NCI-H1048 (cell line): ENCODE measurements around the gene DTYMK.
"Not testable (repeated sequence)": the region's sequence is repeated elsewhere in the genome, so short reads cannot be mapped to it uniquely, and the experiment has no call there.

Source experiments
- DNase-seq: peaks from one replicate; lab custom pipeline; 2025; lab: John Stamatoyannopoulos, UW

Gene DTYMK

GRCh38 chr2:241671457-241672240 lies 15.0 kb downstream of the DTYMK start:
- no peak for DNase-seq

DNA sequence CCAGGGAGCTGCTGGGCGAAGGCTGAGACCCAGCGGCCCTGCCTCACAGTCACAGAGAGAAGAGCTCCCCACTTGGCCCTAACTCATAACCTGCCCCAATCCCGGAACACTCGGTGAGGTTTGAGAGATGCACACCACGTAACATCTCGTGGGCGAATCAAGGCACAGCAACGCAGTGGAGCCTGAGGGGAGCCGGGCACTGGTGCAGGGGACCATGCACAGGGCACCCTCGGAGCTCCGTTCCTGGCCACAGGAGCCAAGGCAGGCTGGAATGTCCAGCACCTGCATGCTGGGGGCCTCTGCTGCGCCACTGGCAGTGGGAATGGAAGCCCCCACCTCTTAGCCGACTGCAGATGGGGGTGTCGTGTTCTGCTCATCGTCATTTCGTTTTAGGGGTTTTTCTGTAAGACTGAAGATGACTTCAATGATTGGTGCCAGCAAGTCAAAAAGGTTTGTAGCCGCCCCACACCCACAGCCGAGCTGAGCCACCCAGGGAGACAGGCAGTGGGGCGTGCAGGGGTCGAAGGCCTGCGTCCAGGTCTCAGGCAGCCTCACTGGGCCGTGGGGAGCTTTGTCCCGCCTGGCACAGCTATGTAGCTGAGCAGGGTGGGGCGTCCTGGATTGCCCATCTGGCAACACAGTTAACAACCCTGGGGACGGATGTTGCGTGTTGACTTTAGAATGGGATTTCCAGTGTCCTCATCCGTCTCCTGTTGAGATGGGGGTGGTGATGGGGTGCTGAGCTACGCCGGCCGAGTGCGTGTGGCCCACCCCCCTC lies 16.1 kb downstream of the DTYMK start:
- DNase-seq = no peak

DNA sequence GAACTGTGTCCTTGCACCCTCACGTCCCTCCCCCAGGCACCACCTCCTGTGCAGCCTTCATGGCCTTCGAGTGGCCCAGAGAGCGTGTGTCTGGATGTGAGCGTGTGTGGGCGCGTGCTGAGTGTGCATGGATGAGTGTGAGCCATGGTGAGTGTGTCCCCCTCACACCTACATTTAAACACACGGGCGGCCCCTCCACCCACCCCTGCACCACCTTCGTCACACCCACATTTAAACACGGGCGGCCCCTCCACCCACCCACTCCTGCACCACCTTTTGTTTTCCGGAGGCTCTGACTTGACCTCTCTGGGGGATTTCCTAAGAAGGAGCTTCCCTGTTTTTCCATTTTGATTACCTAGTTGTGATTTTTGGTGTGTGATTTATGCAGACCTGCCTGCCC lies 17.8 kb downstream of the DTYMK start:
- DNase-seq = no peak

DNA sequence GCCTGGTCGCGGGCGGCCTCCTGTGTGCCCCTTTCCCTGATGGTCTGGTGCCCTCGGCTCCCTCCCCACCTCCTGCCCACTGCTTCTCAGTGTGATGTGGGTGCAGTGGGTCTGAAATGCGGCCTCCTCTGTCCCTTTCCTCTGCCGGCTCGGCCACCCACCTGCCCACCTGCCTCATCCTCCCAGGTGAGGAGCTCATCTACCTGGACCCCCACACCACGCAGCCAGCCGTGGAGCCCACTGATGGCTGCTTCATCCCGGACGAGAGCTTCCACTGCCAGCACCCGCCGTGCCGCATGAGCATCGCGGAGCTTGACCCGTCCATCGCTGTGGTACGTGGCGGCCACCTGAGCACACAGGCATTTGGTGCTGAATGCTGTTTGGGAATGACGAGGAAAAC lies 18.3 kb downstream of the DTYMK start:
- DNase-seq = no peak

DNA sequence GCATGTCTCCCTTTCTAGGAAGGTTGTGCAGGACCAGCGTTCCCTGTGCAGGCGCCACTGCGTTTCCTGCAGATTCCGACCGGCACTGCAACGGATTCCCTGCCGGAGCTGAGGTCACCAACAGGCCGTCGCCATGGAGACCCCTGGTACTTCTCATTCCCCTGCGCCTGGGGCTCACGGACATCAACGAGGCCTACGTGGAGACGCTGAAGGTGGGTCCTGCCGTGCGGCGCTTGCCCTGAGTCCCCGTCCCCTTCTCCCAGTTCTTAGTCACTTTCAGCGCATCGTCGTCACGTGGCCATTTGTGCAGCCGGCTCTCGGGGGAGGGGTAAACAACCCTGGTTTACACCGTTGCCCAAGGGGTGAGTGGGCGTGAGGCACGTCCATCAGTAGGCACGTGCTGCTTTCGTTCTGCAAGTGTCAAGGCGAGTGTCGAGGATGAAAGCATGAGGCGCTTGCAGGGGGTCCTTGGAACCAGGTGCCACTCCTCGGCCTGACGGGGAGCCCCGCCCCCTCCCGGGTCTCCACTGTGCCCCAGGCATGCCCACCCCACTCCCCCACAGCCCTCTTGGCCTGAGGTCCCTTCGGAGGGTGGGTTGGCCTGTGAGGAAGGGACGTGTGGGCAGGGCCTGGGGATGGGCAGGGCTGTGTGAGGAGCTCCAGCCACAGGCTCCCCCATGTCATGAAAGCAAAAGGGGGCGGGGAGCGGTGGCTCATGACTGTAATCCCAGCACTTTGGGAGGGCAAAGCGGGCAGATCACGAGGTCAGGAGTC lies 19.8 kb downstream of the DTYMK start:
- DNase-seq = no peak

DNA sequence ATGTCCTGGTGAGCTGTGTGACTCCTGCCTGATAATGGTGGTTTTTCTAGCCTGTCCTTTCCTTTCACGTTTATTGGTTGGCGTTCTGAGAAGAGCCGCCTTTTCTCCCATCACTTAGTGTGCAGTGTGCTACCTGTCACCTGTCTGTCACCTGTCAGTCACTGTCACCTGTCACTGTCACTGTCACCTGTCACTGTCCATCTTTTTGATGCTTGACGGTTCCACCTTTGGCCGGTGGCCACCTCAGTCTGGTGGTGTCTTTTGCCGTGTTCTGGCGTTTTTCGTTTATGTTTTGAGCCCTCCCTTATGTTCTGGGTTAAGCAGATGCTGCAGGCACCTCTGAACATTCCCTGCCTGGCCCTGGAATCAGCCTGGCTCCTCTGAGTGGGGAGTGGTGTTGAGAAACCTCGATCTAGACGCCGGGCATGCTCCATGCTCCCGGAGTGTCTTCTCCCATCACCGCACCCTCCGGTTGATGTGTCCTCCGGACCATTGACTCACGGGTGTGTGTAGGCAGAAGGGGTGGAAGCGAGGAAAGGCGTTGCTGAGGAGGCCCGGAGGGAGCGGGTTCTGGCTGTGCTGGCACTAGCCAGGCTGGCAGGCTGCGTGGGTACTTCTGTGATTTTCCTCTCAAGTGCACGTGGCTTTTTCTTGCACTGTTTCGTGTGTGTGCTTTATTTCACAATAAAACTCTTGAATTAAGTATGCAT lies 20.7 kb downstream of the DTYMK start:
- no peak for DNase-seq

DNA sequence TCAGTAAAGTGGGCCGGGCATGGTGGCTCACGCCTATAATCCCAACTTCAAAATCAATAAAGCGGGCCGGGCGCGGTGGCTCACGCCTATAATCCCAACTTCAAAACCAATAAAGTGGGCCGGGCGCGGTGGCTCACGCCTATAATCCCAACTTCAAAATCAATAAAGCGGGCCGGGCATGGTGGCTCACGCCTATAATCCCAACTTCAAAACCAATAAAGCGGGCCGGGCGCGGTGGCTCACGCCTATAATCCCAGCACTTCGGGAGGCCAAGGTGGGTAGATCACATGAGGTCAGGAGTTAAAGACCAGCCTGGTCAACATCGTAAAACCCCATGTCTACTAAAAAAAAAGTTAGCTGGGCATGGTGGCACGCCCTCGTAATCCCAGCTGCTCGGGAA lies 23.9 kb downstream of the DTYMK start:
- DNase-seq = not testable (repeated sequence)

DNA sequence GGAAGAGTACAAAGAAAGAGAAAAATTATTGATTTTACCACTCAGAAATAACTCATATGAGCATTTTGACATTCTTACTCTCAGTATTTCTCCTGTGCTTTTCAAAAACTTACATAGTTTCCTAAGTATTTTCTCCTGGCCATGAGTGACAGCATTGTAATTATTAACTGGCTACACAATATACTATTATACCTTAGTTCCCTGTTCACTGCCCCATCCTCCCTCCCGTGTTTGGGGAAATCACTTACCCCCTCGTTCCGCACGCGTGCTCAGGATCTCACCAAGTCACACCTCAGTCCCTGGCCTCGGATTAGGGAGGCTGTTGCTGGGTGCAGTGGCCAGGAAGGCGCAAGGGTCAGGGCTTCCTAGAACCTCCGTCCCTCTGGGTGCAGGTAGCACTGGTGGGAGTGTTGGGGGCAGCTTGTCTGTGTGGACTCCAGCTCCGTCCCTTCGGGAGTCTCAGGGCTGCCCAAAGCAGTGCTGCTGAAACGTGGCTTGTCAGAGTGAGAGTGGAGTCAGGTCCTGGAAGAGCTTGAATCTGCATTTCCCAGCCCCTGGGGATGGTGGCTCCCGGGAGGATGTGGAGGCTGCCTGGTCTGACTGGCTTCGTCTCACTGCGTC lies 25.9 kb downstream of the DTYMK start:
- DNase-seq = no peak

- peak; percentile 4 for DNase-seq
Observed at GRCh38 chr2:241659150-241659739, 27.4 kb downstream of the DTYMK start.

- DNase-seq = no peak
Observed at GRCh38 chr2:241658296-241658695, 28.3 kb downstream of the DTYMK start.

- no peak for DNase-seq
Observed at GRCh38 chr2:241657786-241658254, 28.8 kb downstream of the DTYMK start.

DNA sequence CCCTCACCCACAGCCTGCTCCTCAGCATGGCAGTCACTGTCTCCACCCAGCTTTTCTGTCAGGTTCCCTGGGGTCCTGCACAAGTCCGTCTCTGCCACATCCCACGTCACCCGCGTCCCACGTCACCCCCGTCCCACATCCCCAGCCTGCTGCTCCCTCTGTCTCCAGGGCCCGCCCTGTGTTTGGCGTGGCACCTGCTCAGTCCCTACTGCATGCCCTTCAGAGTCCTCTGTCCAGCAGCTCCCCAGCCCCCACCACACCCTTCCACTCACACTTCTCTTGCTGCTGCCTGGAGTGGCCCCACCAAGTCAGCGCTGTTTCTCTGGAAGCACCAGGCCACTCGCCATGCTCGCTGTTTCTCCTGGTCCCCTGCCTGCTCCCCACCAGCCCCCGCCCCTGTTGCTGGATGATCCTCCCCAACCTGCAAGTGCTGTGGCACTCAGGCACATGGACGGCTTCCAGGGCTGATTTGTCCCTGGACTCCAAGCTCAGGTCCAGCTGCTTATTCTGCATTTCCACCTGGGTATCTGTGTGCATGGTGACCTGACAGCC lies 30.3 kb downstream of the DTYMK start:
- DNase-seq = no peak

- no peak for DNase-seq
Observed at GRCh38 chr2:241655516-241656189, 31.0 kb downstream of the DTYMK start.

- no peak for DNase-seq
Observed at GRCh38 chr2:241654551-241654950, 32.1 kb downstream of the DTYMK start.

DNA sequence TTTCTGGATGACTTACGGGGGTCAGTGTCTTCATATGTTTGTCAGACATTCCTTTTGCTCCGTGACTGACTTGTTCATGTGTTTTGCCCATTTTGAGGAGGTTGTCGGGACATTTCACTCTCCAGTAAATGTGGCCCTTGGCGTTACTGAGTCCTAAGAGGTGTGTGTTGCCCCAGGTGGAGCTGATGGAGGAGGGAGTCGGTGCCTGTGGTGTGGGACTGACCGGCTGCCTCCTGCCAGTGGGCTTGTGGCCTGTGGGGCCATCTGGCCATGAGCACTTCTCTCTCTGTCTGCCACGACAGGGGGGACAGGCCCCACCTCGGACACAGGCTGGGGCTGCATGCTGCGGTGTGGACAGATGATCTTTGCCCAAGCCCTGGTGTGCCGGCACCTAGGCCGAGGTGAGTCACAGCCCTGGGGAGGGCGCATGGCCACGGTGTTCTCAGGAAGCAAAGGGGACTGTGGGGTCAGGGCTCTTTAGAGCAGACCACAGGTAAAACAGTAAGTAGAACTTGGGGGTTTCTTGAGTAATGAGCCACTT lies 33.3 kb downstream of the DTYMK start:
- no peak for DNase-seq

DNA sequence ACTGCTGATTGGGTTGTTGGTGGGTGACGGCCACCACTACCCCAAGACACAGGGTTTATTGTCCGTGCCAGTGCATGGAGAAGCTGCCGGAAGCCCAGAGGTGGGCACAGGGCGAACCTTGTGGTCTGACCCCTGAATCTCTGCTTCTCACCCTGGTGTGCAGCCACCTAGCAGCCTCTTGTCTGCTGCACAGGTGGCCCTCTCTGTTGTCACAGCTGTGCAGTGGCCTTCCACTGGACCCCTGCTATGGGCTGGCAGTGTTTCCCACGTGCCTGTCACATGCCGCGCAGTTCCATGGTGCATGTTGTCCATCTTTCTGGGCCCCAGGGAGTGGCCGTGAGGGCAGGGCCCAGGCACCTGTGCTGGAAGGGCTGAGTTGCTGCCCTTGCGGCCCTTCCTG lies 33.9 kb downstream of the DTYMK start:
- DNase-seq = no peak

- no peak for DNase-seq
Observed at GRCh38 chr2:241652142-241652541, 34.5 kb downstream of the DTYMK start.

DNA sequence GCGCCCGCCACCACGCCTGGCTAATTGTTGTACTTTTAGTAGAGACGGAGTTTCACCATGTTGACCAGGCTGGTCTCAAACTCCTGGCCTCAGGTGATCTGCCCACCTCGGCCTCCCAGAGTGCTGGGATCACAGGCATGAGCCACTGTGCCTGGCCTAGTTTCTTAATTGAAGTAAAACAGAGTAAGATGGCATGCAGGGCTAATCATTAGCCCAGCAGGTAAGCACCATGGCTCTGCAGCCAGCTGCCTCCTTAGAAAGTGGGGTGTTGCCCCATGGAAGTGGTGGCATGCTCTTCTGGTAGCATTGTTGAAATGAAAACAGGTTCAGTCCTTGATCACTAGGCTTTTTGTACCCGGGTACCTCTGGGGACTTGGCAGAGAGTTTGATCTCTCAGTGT lies 36.7 kb downstream of the DTYMK start:
- DNase-seq = no peak

DNA sequence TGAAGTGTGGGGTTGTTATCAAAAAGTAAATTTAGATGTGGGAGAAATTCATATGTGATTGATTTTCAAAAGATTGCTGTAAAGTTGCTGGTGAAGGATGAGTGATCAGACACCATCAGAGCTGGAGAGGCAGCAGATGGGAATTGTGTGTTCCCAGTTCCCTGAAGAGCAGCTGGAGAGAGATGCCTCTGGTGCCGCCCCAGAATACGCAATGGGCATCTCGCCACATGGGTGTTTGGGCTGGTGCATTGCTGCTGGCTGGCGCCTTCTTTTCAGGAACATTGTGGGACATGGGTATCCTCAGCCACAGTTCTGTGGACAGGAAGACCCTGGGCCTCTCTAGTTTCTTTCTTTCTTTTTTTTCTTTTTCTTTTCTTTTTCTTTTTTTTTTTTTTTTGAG lies 37.2 kb downstream of the DTYMK start:
- no peak for DNase-seq

- DNase-seq = no peak
Observed at GRCh38 chr2:241648453-241648852, 38.2 kb downstream of the DTYMK start.
